Brain microvascular endothelial cell (primary cell): ENCODE measurements around the gene MAP3K10.

Experiments used
- DNase-seq: peaks from one replicate; pipeline ENCODE4 v3.0.0-alpha.2; 2020
- H3K27ac ChIP-seq: fragments of 250-450 bp; sonication (Bioruptor Pico); 2 replicates; pipeline ENCODE4 v1.5.1; 2020; ENCODE audit warnings: mild to moderate bottlenecking, moderate library complexity
- H3K27me3 ChIP-seq: fragments of 250-450 bp; sonication (Bioruptor Pico); replicated peaks from 2 replicates; pipeline ENCODE4 v1.5.1; 2020; ENCODE audit warnings: mild to moderate bottlenecking
- H3K36me3 ChIP-seq: fragments of 250-450 bp; sonication (Bioruptor Pico); replicated peaks from 2 replicates; pipeline ENCODE4 v1.5.1; 2020; ENCODE audit warnings: mild to moderate bottlenecking
- H3K4me3 ChIP-seq: 2 replicates; pipeline ENCODE4 v1.5.1; 2011; ENCODE audit warnings: low read depth, mild to moderate bottlenecking, control low read depth, low read length, moderate library complexity
- CTCF ChIP-seq: IDR thresholded peaks from 2 replicates; pipeline ENCODE4 v1.5.1; 2011; ENCODE audit warnings: low read depth, mild to moderate bottlenecking, moderate library complexity, low read length, control low read depth, inconsistent platforms; ENCODE audit errors: missing control alignments
- in situ Hi-C: cut with HindIII; loops from 2 replicates; pipeline ENCODE4 v1.10.0; 2017; ENCODE audit warnings: low sequenced_read_pairs, low pct_ligation_motif_present

MAP3K10 gene

GRCh38 chr19:40155749-40156265 is 35.4 kb upstream of the MAP3K10 start:
- no peaks in the 10 kb centered on the region for H3K27me3 ChIP-seq
- in situ Hi-C loops: no loop called here
- no peak overlapping the region for H3K4me3 ChIP-seq
- DNase-seq: peak; percentile 14
- no peak overlapping the region for H3K27ac ChIP-seq
- no peaks in the 10 kb centered on the region for H3K36me3 ChIP-seq
- TF ChIP-seq CTCF: peak; percentile 70

GRCh38 chr19:40157059-40157458 is 34.2 kb upstream of the MAP3K10 start:
- in situ Hi-C loops: no loop called here

GRCh38 chr19:40159744-40160143 is 31.5 kb upstream of the MAP3K10 start:
- no peak overlapping the region for H3K4me3 ChIP-seq
- no peaks in the 10 kb centered on the region for H3K27me3 ChIP-seq
- H3K36me3 ChIP-seq: no peaks in the 10 kb centered on the region
- in situ Hi-C loops: no loop called here
- no peak for DNase-seq
- TF ChIP-seq CTCF: no peak
- H3K27ac ChIP-seq: no peak overlapping the region

More at GRCh38 chr19:40157059-40157458, 34.2 kb upstream of the MAP3K10 start:
- no peak for DNase-seq
- TF ChIP-seq CTCF: no peak
- H3K4me3 ChIP-seq: no peak overlapping the region
- no peak overlapping the region for H3K27ac ChIP-seq
- no peaks in the 10 kb centered on the region for H3K36me3 ChIP-seq
- H3K27me3 ChIP-seq: no peaks in the 10 kb centered on the region

GRCh38 chr19:40162104-40162503 is 29.1 kb upstream of the MAP3K10 start:
- no peak for DNase-seq
- TF ChIP-seq CTCF: no peak
- in situ Hi-C loops: no loop called here
- Histone ChIP-seq H3K27me3 (no peaks in the 10 kb centered on the region), H3K36me3 (no peaks in the 10 kb centered on the region), H3K27ac (no peak overlapping the region), H3K4me3 (no peak overlapping the region)

GRCh38 chr19:40163541-40164129 is 27.6 kb upstream of the MAP3K10 start:
- no peak for DNase-seq
- no peak for TF ChIP-seq CTCF
- Histone ChIP-seq H3K27ac (no peak overlapping the region), H3K4me3 (no peak overlapping the region), H3K27me3 (no peaks in the 10 kb centered on the region), H3K36me3 (no peaks in the 10 kb centered on the region)
- in situ Hi-C loops: no loop called here
